ENCODE measurements around the gene TFAP2E.
"Not testable (repeated sequence)": the region's sequence is repeated elsewhere in the genome, so short reads cannot be mapped to it uniquely, and the experiment has no call there.

The TFAP2E gene

DNA sequence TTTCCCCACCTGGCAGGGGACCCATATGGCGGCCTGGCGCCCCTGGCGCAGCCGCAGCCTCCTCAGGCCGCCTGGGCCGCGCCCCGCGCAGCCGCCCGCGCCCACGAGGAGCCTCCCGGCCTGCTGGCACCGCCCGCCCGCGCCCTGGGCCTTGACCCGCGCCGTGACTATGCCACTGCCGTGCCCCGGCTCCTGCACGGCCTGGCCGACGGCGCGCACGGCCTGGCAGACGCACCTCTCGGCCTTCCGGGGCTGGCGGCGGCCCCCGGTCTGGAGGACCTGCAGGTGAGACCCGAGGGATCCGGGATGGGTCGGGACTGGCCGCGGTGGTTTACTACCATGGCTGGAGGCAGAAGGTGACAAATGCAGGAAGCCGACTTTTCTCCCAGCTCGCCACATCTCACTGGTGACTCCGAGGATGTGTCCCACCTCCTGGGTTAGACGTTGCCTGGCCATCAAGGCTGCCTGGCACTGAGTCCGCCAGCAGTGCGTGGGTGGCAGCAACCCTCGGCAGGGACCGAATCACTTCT, 1.1 kb downstream of the TFAP2E start:
- no peak for DNase-seq (ENCODE audit: low read depth, low spot score)

DNA sequence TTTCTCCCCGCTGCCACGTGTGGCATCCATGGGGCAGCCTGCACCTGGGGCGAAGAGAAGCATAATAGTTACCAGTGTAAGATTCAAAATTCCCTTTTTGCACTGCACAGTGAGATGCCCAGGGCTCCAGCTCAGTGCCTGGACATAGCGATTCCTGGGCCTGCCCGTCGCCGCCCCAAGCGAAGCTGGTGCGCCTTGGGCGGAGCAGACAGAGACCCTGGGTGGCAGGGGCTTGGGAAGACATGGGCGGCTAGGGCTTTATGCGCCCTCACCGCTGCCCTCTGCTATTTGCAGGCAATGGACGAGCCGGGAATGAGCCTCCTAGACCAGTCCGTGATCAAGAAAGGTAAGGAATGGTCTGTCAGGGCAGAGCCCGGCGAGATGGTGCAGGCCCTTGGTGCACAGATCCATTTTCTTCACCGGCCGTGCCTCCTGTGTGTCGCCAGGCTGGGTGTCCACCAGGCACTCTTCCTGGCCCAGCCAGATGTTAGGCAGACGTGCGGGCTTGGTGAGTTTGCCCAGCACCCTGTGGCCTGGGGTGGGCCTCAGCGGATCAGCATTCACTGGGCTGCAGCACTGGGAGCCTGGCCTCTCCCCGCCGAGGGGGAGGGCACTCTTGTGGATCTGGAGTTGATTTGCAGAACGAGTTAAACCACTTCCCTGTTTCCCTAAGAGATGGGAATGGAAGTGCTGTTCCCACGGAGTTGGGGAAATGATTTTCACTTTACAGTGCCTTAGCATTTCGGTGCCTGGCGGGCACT, 1.7 kb downstream of the TFAP2E start:
- DNase-seq (ENCODE audit: low read depth, low spot score) = no peak

DNA sequence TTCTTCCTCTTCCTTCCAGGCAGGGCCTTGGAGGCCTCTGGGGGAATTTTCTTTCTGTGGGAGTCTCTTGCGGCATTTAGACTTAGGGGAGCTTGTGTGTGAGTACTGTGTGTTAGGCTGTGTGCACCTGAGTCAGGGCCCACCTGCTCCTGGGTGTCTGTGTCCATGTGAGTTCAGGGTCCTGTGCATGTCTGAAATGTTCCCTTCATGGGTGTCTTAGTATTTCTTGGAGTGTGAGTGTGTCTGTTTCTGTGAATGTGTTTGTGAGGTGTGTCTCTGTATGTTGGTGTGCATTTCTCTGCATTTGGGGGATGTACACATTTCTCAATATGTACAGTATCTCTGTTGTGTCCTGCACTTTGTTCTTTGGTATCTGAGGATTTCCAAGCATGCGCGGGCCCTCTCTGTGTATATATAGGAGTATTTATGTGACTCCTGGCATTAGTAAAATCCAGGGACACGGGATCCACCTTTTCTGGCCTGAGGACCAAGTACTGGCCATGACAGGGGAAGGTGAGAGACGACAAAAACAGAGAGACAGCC, 2.4 kb downstream of the TFAP2E start:
- no peak for DNase-seq (ENCODE audit: low read depth, low spot score)

DNA sequence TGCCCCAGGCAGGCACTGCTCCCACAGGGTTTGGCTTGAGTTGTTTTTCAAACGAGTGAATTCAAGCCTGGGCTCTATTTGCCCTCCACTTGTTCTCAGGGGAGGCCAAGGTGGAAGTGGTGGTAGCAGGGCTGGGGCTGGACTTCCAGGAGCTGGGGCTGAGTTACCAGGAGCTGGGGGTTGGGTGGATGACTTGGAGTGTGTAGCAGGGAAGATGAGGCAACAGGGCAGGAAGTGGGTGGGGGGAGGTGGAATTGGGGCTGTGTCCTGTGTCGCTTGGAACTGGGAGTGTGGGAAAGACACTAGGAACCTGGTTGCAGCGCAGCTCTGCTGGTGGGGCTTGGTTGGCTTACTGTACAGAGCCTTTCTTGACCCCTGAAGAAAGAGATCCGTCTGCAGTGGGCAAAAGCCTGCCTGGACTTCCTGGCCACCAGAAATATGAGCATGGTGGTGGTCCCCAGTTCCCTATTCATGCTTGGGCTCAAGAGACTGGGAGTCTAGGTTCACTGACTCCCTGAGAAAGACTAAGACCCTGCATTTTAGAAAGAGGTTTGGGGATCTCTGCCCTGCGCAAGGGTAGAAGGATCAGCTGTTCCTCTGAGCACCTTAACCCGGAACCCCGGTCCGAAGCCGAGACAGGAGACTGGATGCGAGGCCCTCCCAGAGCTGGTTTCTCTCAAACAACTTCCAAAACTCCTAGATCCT, 3.1 kb downstream of the TFAP2E start:
- DNase-seq (ENCODE audit: low read depth, low spot score) = no peak

DNA sequence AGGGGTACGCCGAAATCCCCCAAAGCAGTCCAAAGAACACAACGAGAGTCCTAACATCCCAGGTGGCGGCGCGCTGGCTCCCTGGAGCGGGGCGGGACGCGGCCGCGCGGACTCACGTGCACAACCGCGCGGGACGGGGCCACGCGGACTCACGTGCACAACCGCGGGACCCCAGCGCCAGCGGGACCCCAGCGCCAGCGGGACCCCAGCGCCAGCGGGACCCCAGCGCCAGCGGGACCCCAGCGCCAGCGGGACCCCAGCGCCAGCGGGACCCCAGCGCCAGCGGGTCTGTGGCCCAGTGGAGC, 3.6 kb downstream of the TFAP2E start:
- not testable (repeated sequence) for DNase-seq (ENCODE audit: low read depth, low spot score)

DNA sequence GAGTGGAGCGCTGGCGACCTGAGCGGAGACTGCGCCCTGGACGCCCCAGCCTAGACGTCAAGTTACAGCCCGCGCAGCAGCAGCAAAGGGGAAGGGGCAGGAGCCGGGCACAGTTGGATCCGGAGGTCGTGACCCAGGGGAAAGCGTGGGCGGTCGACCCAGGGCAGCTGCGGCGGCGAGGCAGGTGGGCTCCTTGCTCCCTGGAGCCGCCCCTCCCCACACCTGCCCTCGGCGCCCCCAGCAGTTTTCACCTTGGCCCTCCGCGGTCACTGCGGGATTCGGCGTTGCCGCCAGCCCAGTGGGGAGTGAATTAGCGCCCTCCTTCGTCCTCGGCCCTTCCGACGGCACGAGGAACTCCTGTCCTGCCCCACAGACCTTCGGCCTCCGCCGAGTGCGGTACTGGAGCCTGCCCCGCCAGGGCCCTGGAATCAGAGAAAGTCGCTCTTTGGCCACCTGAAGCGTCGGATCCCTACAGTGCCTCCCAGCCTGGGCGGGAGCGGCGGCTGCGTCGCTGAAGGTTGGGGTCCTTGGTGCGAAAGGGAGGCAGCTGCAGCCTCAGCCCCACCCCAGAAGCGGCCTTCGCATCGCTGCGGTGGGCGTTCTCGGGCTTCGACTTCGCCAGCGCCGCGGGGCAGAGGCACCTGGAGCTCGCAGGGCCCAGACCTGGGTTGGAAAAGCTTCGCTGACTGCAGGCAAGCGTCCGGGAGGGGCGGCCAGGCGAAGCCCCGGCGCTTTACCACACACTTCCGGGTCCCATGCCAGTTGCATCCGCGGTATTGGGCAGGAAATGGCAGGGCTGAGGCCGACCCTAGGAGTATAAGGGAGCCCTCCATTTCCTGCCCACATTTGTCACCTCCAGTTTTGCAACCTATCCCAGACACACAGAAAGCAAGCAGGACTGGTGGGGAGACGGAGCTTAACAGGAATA, 4.2 kb downstream of the TFAP2E start:
- DNase-seq (ENCODE audit: low read depth, low spot score) = no peak

DNA sequence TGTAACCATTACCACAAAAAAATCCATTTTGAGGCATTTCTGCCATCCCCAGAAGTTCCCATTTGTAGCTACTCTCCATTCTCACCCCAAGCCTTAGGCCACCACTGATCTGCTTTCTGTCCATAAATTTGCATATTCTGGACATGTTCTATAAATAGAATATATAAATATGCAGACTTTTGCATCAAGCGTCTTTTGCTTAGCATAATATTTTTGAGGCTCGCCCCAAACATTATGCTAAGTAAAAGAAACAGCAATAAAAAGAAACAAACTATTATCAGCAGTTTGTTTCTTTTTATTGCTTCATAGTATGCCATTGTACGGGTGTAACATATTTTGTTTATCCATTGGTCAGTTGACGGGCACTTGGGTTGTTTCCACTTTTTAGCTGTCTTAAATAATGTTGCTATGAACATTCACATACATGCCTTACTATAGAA, 7.9 kb downstream of the TFAP2E start:
- DNase-seq (ENCODE audit: low read depth, low spot score) = no peak

DNA sequence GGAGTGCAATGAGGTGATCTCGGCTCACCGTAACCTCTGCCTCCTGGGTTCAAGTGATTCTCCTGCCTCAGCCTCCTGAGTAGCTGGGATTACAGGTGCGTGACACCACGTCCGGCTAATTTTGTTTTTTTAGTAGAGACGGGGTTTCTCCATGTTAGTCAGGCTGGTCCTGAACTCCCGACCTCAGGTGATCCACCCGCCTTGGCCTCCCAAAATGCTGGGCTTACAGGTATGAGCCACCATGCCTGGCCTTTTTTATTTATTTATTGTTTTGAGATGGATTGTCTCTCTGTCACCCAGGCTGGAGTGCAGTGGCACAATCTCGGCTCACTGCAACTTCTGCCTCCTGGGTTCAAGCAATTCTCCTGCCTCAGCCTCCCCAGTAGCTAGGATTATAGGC, 8.5 kb downstream of the TFAP2E start:
- DNase-seq (ENCODE audit: low read depth, low spot score) = not testable (repeated sequence)

DNA sequence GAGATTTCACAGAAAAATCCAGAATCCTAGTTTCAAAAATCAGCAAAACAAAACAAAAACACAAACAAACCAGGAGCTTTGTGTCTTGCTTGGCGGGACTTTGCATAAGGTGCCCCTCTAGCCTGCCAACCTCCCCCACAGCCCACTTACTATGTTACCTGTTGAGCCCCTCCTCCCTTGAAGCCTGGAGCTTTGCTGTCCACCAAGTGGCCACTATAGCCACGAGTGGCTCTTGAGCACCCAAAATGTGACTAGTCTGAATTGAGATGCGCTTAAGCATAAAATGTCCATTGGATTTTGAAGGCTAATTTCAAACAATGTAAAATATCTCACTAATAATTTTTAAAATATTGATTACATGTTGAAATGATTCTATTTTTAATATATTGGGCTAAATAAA, 12.2 kb downstream of the TFAP2E start:
- no peak for DNase-seq (ENCODE audit: low read depth, low spot score)

DNA sequence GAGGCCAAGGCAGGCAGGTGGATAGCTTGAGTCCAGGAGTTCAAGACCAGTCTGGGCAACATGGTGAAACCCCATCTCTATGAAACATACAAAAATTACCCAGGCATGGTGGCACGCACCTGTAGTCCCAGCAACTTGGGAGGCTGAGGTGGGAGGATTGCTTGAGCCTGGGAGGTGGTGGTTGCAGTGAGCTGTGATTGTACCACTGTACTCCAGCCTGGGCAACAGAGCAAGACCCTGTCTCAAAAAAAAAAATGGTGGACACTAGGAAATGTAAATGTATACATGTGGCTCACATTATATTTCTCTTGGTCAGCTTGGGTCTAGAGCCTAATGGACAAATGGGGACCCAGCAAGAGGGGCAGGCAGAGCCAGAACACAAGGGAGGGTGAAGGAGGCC, 12.7 kb downstream of the TFAP2E start:
- DNase-seq (ENCODE audit: low read depth, low spot score) = not testable (repeated sequence)

DNA sequence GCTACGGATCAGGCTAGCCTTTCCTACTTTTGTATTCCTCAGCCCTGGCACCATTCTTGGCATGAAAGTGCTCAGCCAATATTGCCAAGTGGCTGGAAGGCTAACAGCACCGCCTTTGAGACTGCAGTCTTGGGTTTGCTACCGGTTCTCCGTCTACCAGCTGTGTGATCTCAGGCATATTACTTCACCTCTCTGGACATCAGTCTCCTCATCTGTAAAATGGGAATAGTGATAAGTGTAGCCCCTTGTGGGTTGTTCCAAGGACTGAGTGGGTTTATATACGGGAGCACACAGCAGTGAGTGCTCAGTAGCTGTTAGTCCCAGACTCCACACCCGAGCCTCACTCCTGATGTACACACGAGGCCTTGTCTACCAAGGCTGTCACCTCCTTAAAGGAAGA, 13.7 kb downstream of the TFAP2E start:
- no peak for DNase-seq (ENCODE audit: low read depth, low spot score)

DNA sequence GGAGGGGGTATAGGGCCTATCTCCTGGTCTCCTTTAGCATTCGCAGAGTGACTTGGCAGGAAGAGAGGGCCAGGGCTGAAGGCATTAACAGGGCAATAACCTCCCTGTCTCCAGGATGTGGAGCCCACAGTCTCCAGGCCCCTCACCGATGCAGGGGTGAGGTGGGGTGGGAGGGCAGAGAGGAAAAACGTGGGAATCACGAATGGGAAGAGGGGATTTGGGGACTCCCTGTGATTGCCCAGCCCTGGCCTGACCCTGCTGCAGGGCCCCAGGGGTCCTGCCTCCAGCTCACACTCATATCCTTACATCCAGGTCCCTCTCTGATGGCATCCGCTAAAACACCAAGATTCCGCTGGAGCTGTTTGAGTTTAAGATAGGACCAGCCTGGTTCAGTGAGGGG, 14.6 kb downstream of the TFAP2E start:
- DNase-seq (ENCODE audit: low read depth, low spot score) = no peak

DNA sequence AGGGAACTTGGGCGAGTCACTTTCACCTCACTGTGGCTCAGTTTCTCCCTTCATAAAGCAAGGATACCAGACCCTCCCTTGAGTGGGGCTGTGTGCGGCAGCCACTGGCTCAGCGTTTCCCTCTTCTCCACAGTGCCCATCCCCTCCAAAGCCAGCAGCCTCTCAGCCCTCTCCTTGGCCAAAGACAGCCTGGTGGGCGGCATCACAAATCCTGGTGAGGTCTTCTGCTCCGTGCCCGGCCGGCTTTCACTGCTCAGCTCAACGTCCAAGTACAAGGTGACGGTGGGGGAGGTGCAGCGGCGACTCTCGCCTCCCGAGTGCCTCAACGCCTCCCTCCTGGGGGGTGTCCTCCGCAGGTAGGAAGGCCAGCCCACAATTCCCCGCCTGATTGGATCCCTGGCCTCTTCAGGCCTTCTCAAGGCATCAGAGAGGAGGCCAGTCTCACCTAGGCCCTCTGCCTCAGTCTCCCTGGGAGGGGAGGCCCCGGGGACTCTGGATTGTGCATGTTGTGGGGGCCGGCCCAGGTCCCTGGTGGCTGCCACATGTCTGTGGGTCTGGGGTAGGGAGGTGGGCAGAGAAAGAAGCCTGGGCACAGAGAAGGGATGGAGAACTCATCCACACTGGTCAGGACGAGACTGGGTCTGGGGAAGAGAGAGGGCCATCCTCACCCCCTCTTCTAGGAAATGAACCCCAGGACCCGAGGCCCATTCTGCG, 15.2 kb downstream of the TFAP2E start:
- DNase-seq (ENCODE audit: low read depth, low spot score) = no peak

DNA sequence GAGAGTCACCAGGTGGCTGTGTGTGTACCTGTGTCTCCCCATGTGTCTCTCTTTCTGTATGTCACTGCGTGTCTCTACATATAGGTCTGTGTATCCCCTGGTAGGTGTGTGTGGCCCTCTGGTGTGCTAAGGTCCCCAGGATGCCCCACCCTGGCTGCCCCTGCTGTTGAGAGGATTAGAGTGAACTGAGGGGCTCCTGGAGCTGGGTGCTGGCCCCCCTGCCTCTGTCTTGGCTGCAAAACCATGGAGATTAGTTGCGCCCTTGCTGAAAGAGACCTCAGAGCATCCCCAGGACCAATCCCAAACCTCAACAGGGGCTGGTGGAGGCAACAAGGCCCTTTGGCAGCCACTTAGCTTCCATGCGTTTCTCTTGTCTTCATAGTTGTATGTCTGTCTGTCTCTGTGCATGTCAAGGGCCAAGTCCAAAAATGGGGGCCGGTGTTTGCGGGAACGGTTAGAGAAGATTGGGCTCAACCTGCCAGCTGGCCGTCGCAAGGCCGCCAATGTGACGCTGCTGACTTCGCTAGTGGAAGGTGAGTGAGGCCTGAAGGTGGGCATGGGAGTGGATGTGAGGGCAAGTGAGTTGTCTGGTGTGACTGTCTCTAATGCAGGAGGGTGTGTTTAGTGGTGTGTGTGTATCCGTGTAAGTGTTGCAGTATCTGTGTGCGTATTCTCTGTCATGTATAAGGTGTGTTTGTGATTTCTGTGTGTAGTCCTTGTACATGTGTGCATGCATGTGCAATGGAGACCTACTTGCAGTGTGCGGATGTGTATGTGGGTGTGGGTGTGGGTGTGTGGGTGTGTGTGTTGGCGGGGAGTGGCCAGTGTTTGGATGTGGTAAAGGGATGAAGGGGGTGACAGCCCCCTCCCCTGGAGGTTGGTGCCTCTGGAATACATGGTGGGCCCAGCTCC, 16.7 kb downstream of the TFAP2E start:
- no peak for DNase-seq (ENCODE audit: low read depth, low spot score)

DNA sequence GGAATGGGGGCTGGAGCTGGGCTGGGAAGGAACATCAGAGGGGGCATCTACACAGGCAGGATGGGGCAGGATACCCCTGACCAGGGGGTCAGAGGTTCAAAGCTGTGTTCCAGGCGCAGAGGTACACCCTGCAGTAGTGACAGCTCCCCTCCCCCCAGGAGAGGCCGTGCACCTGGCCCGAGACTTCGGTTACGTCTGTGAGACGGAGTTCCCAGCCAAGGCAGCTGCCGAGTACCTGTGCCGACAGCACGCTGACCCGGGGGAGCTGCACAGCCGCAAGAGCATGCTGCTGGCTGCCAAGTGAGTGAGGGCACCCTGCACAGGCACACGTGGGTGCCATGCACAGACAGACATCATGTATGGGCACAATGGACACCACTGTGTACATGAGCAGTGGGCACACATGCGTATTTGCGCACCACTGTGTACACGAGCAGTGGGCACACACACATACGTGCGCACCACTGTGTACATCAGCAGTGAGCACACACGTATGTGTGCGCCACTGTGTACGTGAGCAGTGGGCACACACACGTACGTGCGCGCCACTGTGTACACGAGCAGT, 17.4 kb downstream of the TFAP2E start:
- no peak for DNase-seq (ENCODE audit: low read depth, low spot score)

DNA sequence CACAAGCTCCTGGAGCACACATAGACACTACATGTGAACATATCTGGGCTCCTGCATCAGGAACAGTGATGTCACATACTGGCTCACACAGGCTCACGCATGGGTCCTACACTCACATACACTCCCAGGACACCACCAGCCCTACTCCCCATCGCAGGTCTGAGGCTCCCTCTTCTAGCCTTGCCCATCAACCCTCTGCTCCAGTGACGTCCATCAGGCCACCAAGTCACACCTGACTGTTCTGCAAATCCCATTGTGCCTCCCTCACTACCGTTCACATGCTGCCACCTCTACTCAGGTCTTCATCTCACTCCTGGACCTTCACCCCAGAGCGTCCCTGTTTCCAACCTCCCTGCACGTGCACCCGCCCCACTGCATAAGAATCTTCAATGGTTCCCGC, 18.1 kb downstream of the TFAP2E start:
- DNase-seq (ENCODE audit: low read depth, low spot score) = no peak

DNA sequence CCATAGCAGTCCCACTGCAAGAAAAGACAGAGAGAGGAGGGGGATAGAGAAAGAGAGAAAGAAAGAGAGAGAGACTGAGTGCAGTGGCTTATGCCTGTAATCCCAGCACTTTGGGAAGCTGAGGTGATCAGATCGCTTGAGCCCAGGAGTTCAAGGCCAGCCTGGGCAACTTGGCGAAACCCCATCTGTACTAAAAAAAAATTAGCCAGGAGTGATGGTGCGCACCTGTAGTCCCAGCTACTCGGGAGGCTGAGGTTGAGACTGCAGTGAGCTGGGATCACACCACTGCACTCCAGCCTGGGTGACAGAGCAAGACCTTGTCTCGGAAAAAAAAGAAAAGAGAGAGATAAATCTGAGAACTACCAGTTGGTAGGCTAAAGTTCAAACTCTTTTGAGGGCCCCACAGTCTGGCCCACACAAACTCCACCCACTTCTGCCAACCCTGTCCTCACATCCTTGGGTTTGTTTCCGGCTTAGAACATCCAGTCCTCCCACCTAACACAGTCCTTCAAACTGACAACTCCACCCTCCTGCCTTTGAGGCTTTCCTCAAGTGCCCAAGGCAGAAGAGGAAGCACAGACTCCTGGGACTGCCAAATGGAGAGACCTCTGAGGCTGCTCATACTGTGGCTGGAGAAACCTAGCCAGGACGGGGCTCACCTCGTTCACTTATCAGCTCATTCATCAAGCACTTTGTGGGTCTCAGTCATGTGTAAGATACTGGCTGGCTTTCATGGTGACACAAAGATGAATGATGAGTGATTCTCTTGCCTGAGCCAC, 20.1 kb downstream of the TFAP2E start:
- DNase-seq (ENCODE audit: low read depth, low spot score) = no peak

DNA sequence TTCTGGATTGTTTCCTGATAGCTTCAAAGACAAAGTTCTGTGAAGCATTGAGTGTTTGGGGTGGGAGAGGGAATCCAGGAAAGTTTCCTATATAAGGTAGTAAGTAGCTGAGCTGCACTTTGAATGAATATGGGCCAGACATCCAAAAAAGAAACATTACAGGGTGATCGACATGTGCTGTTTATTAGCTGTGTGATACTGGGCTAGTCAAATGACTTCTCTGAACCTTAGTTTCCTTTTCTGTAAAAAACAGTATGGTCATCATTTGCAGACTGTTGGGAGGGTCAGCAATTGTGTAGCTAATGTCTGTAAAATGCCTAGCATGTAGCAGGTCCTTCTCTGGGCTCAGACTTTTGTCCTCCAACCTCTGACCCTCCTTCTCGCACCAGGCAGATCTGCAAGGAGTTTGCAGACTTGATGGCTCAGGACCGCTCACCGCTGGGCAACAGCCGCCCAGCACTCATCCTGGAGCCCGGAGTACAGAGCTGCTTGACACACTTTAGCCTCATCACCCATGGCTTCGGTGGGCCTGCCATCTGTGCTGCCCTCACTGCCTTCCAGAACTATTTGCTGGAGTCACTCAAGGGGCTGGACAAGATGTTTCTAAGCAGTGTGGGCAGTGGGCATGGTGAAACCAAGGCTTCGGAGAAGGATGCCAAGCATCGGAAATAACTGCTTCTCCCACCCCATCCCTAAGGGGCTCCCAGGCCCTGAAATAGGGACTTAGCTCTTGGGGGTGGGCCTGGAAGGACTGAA, 21.1 kb downstream of the TFAP2E start:
- DNase-seq (ENCODE audit: low read depth, low spot score) = no peak
